Neural cell (in vitro differentiated cells): Measurements from ENCODE around the gene ITGA11.

Experiments
- CTCF ChIP-seq: fragments of 450-650 bp; IDR thresholded peaks from 2 replicates; pipeline ENCODE4 v1.5.1; 2014; ENCODE audit warnings: antibody characterized with exemption, mild to moderate bottlenecking, moderate library complexity; ENCODE audit not compliant: poor library complexity, severe bottlenecking
- EP300 ChIP-seq: fragments of 450-650 bp; conservative IDR thresholded peaks from 2 replicates; pipeline ENCODE4 v1.6.1; 2014; ENCODE audit warnings: antibody characterized with exemption, mild to moderate bottlenecking, moderate library complexity; ENCODE audit not compliant: poor library complexity, severe bottlenecking
- EZH2 ChIP-seq: fragments of 200-600, 300-800 bp; shearing (Covaris generic), sonication (generic); IDR thresholded peaks from 2 replicates; pipeline ENCODE4 v1.6.1; 2014; ENCODE audit warnings: antibody characterized with exemption, low read length, borderline replicate concordance, mild to moderate bottlenecking; ENCODE audit not compliant: insufficient read depth, poor library complexity, severe bottlenecking
- MXI1 ChIP-seq: fragments of 450-650 bp; conservative IDR thresholded peaks from 2 replicates; pipeline ENCODE4 v1.6.1; 2014; ENCODE audit warnings: antibody characterized with exemption, mild to moderate bottlenecking; ENCODE audit not compliant: poor library complexity, severe bottlenecking
- POLR2AphosphoS5 ChIP-seq: IDR thresholded peaks from 2 replicates; pipeline ENCODE4 v1.6.1; 2012
- RAD21 ChIP-seq: fragments of 450-650 bp; conservative IDR thresholded peaks from 2 replicates; pipeline ENCODE4 v1.6.1; 2014; ENCODE audit warnings: antibody characterized with exemption, mild to moderate bottlenecking, moderate library complexity
- SMC3 ChIP-seq: fragments of 450-650 bp; conservative IDR thresholded peaks from 2 replicates; pipeline ENCODE4 v1.6.1; 2014; ENCODE audit warnings: antibody characterized with exemption, mild to moderate bottlenecking, moderate library complexity; ENCODE audit not compliant: poor library complexity
- TF ChIP-seq, protein P1 (sequence below): IDR thresholded peaks from 2 replicates; pipeline ENCODE4 v1.6.1; 2012; ENCODE audit warnings: borderline replicate concordance

GRCh38 chr15:68375191-68375631 is 56.8 kb downstream of the ITGA11 start:
- no peak for TF ChIP-seq CTCF
- TF ChIP-seq POLR2AphosphoS5: no peak
- TF ChIP-seq EZH2: no peak
- TF ChIP-seq, protein P1, sequence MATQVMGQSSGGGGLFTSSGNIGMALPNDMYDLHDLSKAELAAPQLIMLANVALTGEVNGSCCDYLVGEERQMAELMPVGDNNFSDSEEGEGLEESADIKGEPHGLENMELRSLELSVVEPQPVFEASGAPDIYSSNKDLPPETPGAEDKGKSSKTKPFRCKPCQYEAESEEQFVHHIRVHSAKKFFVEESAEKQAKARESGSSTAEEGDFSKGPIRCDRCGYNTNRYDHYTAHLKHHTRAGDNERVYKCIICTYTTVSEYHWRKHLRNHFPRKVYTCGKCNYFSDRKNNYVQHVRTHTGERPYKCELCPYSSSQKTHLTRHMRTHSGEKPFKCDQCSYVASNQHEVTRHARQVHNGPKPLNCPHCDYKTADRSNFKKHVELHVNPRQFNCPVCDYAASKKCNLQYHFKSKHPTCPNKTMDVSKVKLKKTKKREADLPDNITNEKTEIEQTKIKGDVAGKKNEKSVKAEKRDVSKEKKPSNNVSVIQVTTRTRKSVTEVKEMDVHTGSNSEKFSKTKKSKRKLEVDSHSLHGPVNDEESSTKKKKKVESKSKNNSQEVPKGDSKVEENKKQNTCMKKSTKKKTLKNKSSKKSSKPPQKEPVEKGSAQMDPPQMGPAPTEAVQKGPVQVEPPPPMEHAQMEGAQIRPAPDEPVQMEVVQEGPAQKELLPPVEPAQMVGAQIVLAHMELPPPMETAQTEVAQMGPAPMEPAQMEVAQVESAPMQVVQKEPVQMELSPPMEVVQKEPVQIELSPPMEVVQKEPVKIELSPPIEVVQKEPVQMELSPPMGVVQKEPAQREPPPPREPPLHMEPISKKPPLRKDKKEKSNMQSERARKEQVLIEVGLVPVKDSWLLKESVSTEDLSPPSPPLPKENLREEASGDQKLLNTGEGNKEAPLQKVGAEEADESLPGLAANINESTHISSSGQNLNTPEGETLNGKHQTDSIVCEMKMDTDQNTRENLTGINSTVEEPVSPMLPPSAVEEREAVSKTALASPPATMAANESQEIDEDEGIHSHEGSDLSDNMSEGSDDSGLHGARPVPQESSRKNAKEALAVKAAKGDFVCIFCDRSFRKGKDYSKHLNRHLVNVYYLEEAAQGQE: no peak
- TF ChIP-seq SMC3: no peak
- no peak for TF ChIP-seq RAD21
- TF ChIP-seq MXI1: no peak
- no peak for TF ChIP-seq EP300
